ENCODE measurements around the gene WWC2. TPM values are rescaled to one million over a fixed set of nuclear protein-coding genes. Genes with fewer than 3 reads are reported as not detected.

WWC2 gene
- total RNA-seq, 1 experiment from 2014 or later, result 80.3 TPM

GRCh38 chr4:183358215-183358755, 259.2 kb downstream of the WWC2 start:
- POLR2A ChIA-PET, result no interaction called here

GRCh38 chr4:183360161-183360919, 261.3 kb downstream of the WWC2 start:
- Histone ChIP-seq H3K27me3 (ENCODE audit: control insufficient read depth, insufficient read depth, low read length) (no peaks in the 10 kb centered on the region), H3K36me3 (ENCODE audit: control insufficient read depth, insufficient read depth, low read length) (no peaks in the 10 kb centered on the region), H3K27ac (ENCODE audit: low read length) (no peak overlapping the region), H3K4me3 (ENCODE audit: low read depth in 2 of 2, low read length in 2 of 2) (no peak overlapping the region), H3K4me1 (ENCODE audit: control insufficient read depth, insufficient read depth, low read length) (no peaks in the 10 kb centered on the region), H3K9me3 (ENCODE audit: control insufficient read depth, insufficient read depth, low read depth, low read length) (no peaks in the 10 kb centered on the region)
- ATAC-seq, result no peak
- TF ChIP-seq CTCF (IDR thresholded peaks at IDR 0.05), result no peak
- no peak for TF ChIP-seq REST (IDR thresholded peaks at IDR 0.05; ENCODE audit: insufficient read depth in 1 of 2, low read depth in 2 of 2, low read length in 1 of 2)
- TF ChIP-seq POLR2AphosphoS5 (IDR thresholded peaks at IDR 0.05; ENCODE audit: low read depth, low read length), result no peak
- no peak for TF ChIP-seq SIN3A (IDR thresholded peaks at IDR 0.05; ENCODE audit: borderline replicate concordance, insufficient read depth, low read depth, low read length)
- TF ChIP-seq TCF7L2 (IDR thresholded peaks at IDR 0.05; ENCODE audit: low read depth, low read length), result no peak
- intact Hi-C loops (cut with micrococcal nuclease; ENCODE audit: unreplicated experiment), result no loop called here
- ChIA-PET POLR2A (no interaction called here), CTCF (no interaction called here)
- DNase-seq (ENCODE audit: low read depth, low spot score), result no peak
- no TSS peak for BruUV-seq (replicated peaks)
- in situ Hi-C loops (cut with HindIII; ENCODE audit: low pct_unique_long_range_greater_than_20kb, low sequenced_read_pairs), result no loop called here

More at GRCh38 chr4:183358215-183358755, 259.2 kb downstream of the WWC2 start:
- no peaks in the 10 kb centered on the region for H3K4me1 ChIP-seq (ENCODE audit: control insufficient read depth, insufficient read depth, low read length)
- intact Hi-C loops (cut with micrococcal nuclease; ENCODE audit: unreplicated experiment) (no loop called here), in situ Hi-C loops (cut with HindIII; ENCODE audit: low pct_unique_long_range_greater_than_20kb, low sequenced_read_pairs) (no loop called here)
- H3K27ac ChIP-seq (ENCODE audit: low read length), result no peak overlapping the region
- TF ChIP-seq TCF7L2 (IDR thresholded peaks at IDR 0.05; ENCODE audit: low read depth, low read length), result no peak
- no peak for TF ChIP-seq CTCF (IDR thresholded peaks at IDR 0.05)
- TF ChIP-seq POLR2AphosphoS5 (IDR thresholded peaks at IDR 0.05; ENCODE audit: low read depth, low read length), result no peak
- TF ChIP-seq REST (IDR thresholded peaks at IDR 0.05; ENCODE audit: insufficient read depth in 1 of 2, low read depth in 2 of 2, low read length in 1 of 2), result no peak
- no TSS peak for BruUV-seq (replicated peaks)
- ATAC-seq, result no peak
- H3K27me3 ChIP-seq (ENCODE audit: control insufficient read depth, insufficient read depth, low read length), result no peaks in the 10 kb centered on the region
- no peaks in the 10 kb centered on the region for H3K9me3 ChIP-seq (ENCODE audit: control insufficient read depth, insufficient read depth, low read depth, low read length)
- DNase-seq (ENCODE audit: low read depth, low spot score), result no peak
- H3K4me3 ChIP-seq (ENCODE audit: low read depth in 2 of 2, low read length in 2 of 2), result no peak overlapping the region
- CTCF ChIA-PET, result interaction anchor here (0.5 kb wide), 1 partner anchor 419 kb away, joined by 3 read pairs; no protein-coding TSS in a partner anchor
- no peaks in the 10 kb centered on the region for H3K36me3 ChIP-seq (ENCODE audit: control insufficient read depth, insufficient read depth, low read length)
